Motor neuron (in vitro differentiated cells): ENCODE results near the gene PHF2. TPM values are rescaled to one million over a fixed set of nuclear protein-coding genes. Genes with fewer than 3 reads are reported as not detected.

Experiments
- ATAC-seq, 8 experiments: fragments of 200-7000 bp; cut with Tn5 transposase; replicated peaks in 6 of 8; 2 replicates each; pipeline ENCODE4 v1.8.0; 2021; ENCODE audit warnings: mild to moderate bottlenecking in 8 of 8, moderate library complexity in 8 of 8
- H3K27ac ChIP-seq, 2 donors: fragments of 250-450 bp; sonication (Bioruptor Pico); 2 replicates each; pipeline ENCODE4 v1.9.0; 2021; ENCODE audit warnings: antibody characterized with exemption in 2 of 2, mild to moderate bottlenecking in 2 of 2, moderate library complexity in 1 of 2
- H3K4me1 ChIP-seq, 2 donors: fragments of 250-450 bp; sonication (Bioruptor Pico); replicated peaks in 1 of 2; 2 replicates each; pipeline ENCODE4 v1.6.1; 2021; ENCODE audit warnings: antibody characterized with exemption in 2 of 2, mild to moderate bottlenecking in 2 of 2, moderate library complexity in 1 of 2
- H3K4me3 ChIP-seq, 5 donors: fragments of 250-450 bp; sonication (Bioruptor Pico); 2 replicates each; pipeline ENCODE4 v1.9.0; 2021; ENCODE audit warnings: antibody characterized with exemption in 5 of 5, mild to moderate bottlenecking in 5 of 5, moderate library complexity in 4 of 5
- WGBS, 10 experiments: fragments of 450-650 bp; shearing (Covaris generic); methylation state at CpG; one replicate each; pipeline ENCODE4 v1.0.0; 2022; 5-methylcytosine and 5-hydroxymethylcytosine counted together
- in situ Hi-C, 9 experiments: fragments of 400-800 bp; cut with MboI; loops; one replicate each; pipeline ENCODE4 v1.15.0; 2021; ENCODE audit warnings: low sequenced_read_pairs in 9 of 9, low pct_unique_long_range_greater_than_20kb in 2 of 9; ENCODE audit not compliant: unreplicated experiment in 9 of 9
- total RNA-seq, 8 experiments: library from RNA; unstranded; fragments of 300-600 nt; gene quantifications; 2 replicates each; pipeline versions ENCODE4 v1.2.3 to v1.2.4, GENCODE V29; 2022

The PHF2 gene
- total RNA-seq, 8 experiments from 2014 or later: 11.5 to 29.9 (median 26.6) TPM

DNA sequence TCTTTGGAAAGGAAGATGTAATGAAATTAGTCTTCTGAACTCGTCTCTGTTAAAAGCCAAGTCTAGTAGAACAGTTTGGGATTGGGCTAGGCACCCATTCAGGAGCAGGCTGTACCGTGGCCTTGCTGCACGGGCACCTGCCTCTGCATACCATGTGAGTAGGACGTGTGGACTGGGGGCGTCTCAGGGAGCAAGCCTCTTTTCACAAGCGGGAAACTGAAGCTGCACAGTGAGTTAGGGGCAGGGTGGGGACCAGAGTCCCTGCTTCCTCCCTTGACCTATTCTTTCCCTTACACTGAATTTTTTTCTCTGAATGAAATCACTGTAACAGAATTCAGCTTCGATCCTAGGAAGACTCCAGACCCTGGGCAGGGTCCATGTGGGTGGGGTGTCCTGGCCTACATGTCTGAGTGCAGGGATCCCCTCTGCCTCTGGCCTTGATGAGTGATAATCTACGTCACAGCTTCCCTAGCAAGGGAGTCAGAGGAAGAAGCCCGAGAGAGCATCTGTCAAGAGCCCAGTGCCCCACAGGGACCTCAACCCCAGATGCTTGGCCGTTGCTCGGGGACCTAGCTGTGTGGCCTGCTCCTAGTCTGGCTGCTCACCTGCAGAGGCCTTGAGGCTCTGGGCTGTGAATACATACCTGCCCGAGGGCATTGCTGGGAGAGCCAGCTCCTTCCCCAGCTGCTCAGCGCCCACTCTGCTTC lies 15.1 kb downstream of the PHF2 start:
- in situ Hi-C loops: no loop called here

GRCh38 chr9:93592008-93592642 lies 15.7 kb downstream of the PHF2 start:
- Histone ChIP-seq H3K27ac (no peak overlapping the region), H3K4me1 (peaks cover 7 to 21% of the 10 kb centered on the region in 2 donors), H3K4me3 (no peak overlapping the region)
- 46 to 100% (median 92%) methylated on average over 1 to 5 of the region's 8 CpGs; no CpG with 5 or more reads in 4 of the 10 experiments for WGBS, 10 experiments
- in situ Hi-C loops: no loop called here
- ATAC-seq: peak in 4 of 8 experiments; percentile 2 to 42 (median 3)

More for the DNA sequence above, 15.1 kb downstream of the PHF2 start:
- H3K4me3 ChIP-seq: no peak overlapping the region
- WGBS, 10 experiments: 9 to 100% (median 70%) methylated on average over 1 to 9 of the region's 13 CpGs; no CpG with 5 or more reads in 3 of the 10 experiments
- no peak overlapping the region for H3K27ac ChIP-seq
- H3K4me1 ChIP-seq: peaks cover 7 to 21% of the 10 kb centered on the region in 2 donors
- no peak for ATAC-seq

GRCh38 chr9:93592643-93593021 lies 16.2 kb downstream of the PHF2 start:
- H3K4me3 ChIP-seq: no peak overlapping the region
- H3K4me1 ChIP-seq: peaks cover 7 to 21% of the 10 kb centered on the region in 2 donors
- WGBS, 10 experiments: 29 to 86% (median 50%) methylated on average over 1 of the region's 2 CpGs; no CpG with 5 or more reads in 5 of the 10 experiments
- peak in 3 of 8 experiments; percentile 15 to 23 (median 17) for ATAC-seq
- no peak overlapping the region for H3K27ac ChIP-seq
- in situ Hi-C loops: no loop called here

DNA sequence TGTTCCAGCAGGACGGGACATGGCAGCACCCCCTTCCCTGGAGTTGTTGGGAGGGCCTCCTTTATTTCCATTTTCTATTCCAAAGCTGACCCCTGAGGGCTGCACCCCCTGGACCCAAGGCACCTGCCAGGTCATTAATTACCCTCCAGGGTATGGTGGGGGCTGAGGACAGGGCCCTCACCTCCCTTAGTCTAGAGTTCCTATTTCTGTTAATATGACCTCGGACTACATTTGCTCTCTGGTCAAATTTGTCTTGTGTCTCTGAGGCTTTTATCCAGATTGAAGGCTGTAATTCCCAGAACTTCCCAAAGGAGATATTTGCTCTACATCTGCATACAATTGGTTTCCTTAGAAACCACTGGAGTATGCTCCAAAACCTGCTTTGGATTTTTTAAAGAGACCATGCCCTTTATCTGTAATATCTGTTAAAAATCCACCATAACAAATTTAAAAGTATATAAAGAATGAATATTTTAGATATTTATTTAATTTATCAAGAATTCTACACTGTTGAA lies 16.8 kb downstream of the PHF2 start:
- WGBS, 10 experiments: 0 to 100% (median 71%) methylated on average over 1 to 2 of the region's 2 CpGs; no CpG with 5 or more reads in 2 of the 10 experiments
- in situ Hi-C loops: no loop called here
- Histone ChIP-seq H3K27ac (no peak overlapping the region), H3K4me1 (peaks cover 7 to 24% of the 10 kb centered on the region in 2 donors), H3K4me3 (no peak overlapping the region)
- ATAC-seq: peak in 1 of 8 experiments; percentile 21

- peaks cover 16 to 30% of the 10 kb centered on the region in 2 donors for H3K4me1 ChIP-seq
- H3K4me3 ChIP-seq: no peak overlapping the region
- in situ Hi-C loops: no loop called here
- H3K27ac ChIP-seq: no peak overlapping the region
- WGBS, 10 experiments: 20 to 100% (median 67%) methylated on average over 1 to 3 of the region's 9 CpGs; no CpG with 5 or more reads in 5 of the 10 experiments
- ATAC-seq: peak in 3 of 8 experiments; percentile 71 to 77 (median 73)
These were observed 17.8 kb downstream of the PHF2 start for GRCh38 chr9:93594041-93594756.

GRCh38 chr9:93595461-93595860 lies 19.1 kb downstream of the PHF2 start:
- H3K4me3 ChIP-seq: no peak overlapping the region
- H3K27ac ChIP-seq: no peak overlapping the region
- ATAC-seq: no peak
- peaks cover 11 to 21% of the 10 kb centered on the region in 2 donors for H3K4me1 ChIP-seq
- WGBS, 10 experiments: 20 to 92% (median 83%) methylated on average over 1 to 5 of the region's 5 CpGs; no CpG with 5 or more reads in 4 of the 10 experiments
- in situ Hi-C loops: no loop called here

DNA sequence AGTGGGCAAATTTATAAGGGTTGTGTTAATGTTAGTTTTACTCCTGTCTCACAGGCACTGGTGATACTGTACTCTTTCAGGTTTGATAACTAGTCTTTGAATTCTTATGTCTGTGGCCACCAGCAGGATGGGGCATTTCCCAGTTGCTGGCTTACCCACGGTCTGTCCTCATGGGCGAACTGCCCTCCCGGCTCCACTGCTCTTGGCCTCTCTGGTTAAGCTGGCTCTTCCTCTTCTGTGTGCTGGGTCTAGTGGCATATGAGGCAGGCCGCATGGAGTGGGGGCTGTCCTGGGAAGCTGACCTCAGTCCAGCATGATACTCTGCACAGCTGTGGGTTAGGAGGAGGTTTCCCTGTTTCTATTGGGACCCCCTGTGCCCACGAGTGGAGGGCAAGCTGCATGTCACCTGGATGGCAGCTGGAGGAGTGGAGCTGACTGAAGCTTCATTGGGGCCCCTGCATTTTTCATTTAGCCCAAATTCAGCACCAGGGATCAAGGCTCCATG lies 19.5 kb downstream of the PHF2 start:
- H3K4me3 ChIP-seq: no peak overlapping the region
- no peak overlapping the region for H3K27ac ChIP-seq
- in situ Hi-C loops: no loop called here
- H3K4me1 ChIP-seq: peaks cover 9 to 17% of the 10 kb centered on the region in 2 donors
- ATAC-seq: no peak
- 37 to 100% (median 80%) methylated on average over 1 to 2 of the region's 5 CpGs; no CpG with 5 or more reads in 2 of the 10 experiments for WGBS, 10 experiments

GRCh38 chr9:93596399-93596798 lies 20.0 kb downstream of the PHF2 start:
- in situ Hi-C loops: no loop called here
- 0 to 100% (median 67%) methylated on average over 1 to 2 of the region's 4 CpGs; no CpG with 5 or more reads in 5 of the 10 experiments for WGBS, 10 experiments

GRCh38 chr9:93597142-93597706 lies 20.8 kb downstream of the PHF2 start:
- peaks cover 9 to 14% of the 10 kb centered on the region in 2 donors for H3K4me1 ChIP-seq
- no peak for ATAC-seq
- no peak overlapping the region for H3K27ac ChIP-seq
- no peak overlapping the region for H3K4me3 ChIP-seq
- in situ Hi-C loops: no loop called here
- 100% methylated on average over 2 of the region's 6 CpGs; no CpG with 5 or more reads in 8 of the 10 experiments for WGBS, 10 experiments

More at GRCh38 chr9:93596399-93596798, 20.0 kb downstream of the PHF2 start:
- Histone ChIP-seq H3K4me1 (peaks cover 9 to 17% of the 10 kb centered on the region in 2 donors), H3K27ac (no peak overlapping the region), H3K4me3 (no peak overlapping the region)
- no peak for ATAC-seq

DNA sequence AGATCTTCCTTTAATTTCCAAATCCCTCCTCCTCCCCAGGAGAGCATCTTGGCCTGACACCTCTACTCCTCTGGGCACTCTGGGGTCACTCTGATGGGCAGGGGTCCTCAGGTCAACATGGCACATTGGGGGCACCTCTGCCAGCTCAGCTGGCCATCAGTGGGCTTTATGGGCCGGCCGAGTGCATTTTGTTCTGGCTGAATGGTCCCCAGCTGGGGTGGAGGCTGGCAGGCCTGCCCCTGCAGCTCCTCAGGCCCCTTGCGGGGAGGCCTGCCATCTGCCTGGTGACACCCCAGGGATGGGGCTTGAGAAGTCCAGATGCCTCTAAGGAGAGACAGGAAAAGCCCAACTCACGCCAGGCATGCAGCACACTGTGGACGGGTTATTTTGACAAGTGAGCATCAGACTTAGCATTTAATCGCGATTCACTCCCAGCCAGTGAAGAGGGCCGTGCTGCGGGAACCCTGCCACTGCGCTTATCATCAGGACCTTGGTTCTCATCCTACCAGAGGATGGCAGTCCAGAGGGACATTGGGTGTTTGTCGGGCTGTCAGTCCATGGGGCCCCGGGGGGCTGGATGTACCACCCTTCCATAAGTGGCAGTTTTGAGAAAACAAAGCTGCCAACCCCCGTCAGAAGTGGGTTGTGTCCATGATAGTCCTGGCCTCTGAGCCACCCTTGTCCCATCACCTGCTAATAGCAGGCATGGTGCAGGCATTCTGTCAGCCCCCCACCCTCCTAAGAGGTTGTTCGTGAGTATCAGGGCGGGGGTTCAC lies 21.7 kb downstream of the PHF2 start:
- ATAC-seq: no peak
- Histone ChIP-seq H3K4me3 (no peak overlapping the region), H3K4me1 (peaks cover 9 to 14% of the 10 kb centered on the region in 2 donors), H3K27ac (peak overlapping the region in 1 of 2 donors; percentile 24)
- in situ Hi-C loops: no loop called here
- 40 to 100% (median 75%) methylated on average over 1 to 4 of the region's 15 CpGs; no CpG with 5 or more reads in 5 of the 10 experiments for WGBS, 10 experiments

DNA sequence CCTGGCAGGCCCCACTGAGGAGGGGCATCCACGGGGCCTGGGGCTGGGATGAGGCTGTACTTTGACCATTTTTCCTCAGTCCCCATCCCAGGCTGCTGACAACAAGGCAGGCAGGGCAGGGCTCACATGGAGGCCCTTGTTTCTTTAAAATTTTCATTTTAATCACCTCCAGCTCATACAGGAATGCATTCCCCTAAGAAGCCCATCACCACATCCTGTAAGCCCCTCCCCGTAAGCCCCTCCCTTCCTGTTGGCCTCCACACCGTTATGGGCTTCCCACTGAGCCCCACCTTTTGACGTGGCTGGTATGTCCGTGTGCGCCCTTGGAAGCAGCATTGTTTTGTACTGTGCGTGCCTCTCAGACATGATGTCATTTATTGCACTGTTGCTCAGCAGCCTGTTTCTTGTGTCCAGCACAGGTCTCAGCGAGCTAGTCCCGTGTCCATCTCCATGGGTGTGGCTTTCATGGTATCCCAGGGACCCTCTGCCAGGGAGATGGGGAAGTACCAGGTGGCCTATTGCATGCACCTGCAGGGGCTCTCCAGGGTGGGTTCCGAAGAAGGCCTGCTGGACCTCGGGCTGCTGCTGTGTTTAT lies 22.4 kb downstream of the PHF2 start:
- WGBS, 10 experiments: 3 to 85% (median 68%) methylated on average over 2 to 6 of the region's 11 CpGs; no CpG with 5 or more reads in 6 of the 10 experiments
- peak overlapping the region; percentile 10 to 24 for H3K27ac ChIP-seq
- H3K4me1 ChIP-seq: peaks cover 9 to 14% of the 10 kb centered on the region in 2 donors
- no peak overlapping the region for H3K4me3 ChIP-seq
- in situ Hi-C loops: no loop called here
- ATAC-seq: peak; percentile 21 to 97 (median 94)
